ENCODE data around the gene DGAT2. TPM values are rescaled to one million over a fixed set of nuclear protein-coding genes. Genes with fewer than 3 reads are reported as not detected.
A peak's percentile ranks its signal among the peaks of the same experiment; 100 is the strongest.

Gene DGAT2
- total and polyA plus RNA-seq, 4 donors: 57.2 to 152 (median 108) TPM

- DNase-seq (ENCODE audit: low spot score): no peak
Measured at GRCh38 chr11:75773595-75774353, 5.2 kb downstream of the DGAT2 start.

More at GRCh38 chr11:75773595-75774353, 5.2 kb downstream of the DGAT2 start:
- TF ChIP-seq GABPA (IDR thresholded peaks at IDR 0.05 in 1 of 2, conservative IDR thresholded peaks at IDR 0.05 in 1 of 2) (no peak), NR2F2 (IDR thresholded peaks at IDR 0.05) (no peak), RAD21 (IDR thresholded peaks at IDR 0.05) (no peak), ZBTB33 (IDR thresholded peaks at IDR 0.05) (no peak), SP1 (IDR thresholded peaks at IDR 0.05) (no peak), JUND (IDR thresholded peaks at IDR 0.05) (no peak), TAF1 (conservative IDR thresholded peaks at IDR 0.05) (no peak), HNF4G (IDR thresholded peaks at IDR 0.05) (no peak), MAX (IDR thresholded peaks at IDR 0.05) (no peak), ATF3 (IDR thresholded peaks at IDR 0.05) (no peak), REST (IDR thresholded peaks at IDR 0.05) (no peak), FOXA1 (IDR thresholded peaks at IDR 0.05) (no peak), RXRA (IDR thresholded peaks at IDR 0.05) (no peak), FOXA2 (IDR thresholded peaks at IDR 0.05) (no peak), HNF4A (conservative IDR thresholded peaks at IDR 0.05) (no peak), EGR1 (IDR thresholded peaks at IDR 0.05; ENCODE audit: low read depth in 2 of 2) (no peak)
- Histone ChIP-seq H3K27me3 (ENCODE audit: control insufficient read depth in 4 of 4, insufficient read depth in 4 of 4, low read length in 3 of 4) (no peaks in the 10 kb centered on the region), H3K9me3 (ENCODE audit: control insufficient read depth in 4 of 4, low read length in 3 of 4) (no peaks in the 10 kb centered on the region), H3K4me3 (ENCODE audit: low read depth in 1 of 3, low read length in 3 of 3) (no peak overlapping the region), H3K27ac (ENCODE audit: low read depth in 1 of 2, low read length in 2 of 2) (peak overlapping the region in 1 of 2 donors; percentile 26), H3K9ac (ENCODE audit: low read depth in 1 of 2, low read length in 2 of 2) (no peak overlapping the region), H3K4me1 (ENCODE audit: control insufficient read depth in 4 of 4, insufficient read depth in 4 of 4, low read length in 3 of 4) (peaks cover 2 to 75% (median 42%) of the 10 kb centered on the region in 4 donors), H3K36me3 (ENCODE audit: control insufficient read depth in 4 of 4, insufficient read depth in 3 of 4, low read depth in 1 of 4, low read length in 3 of 4) (peaks cover 0 to 4% (median 2%) of the 10 kb centered on the region in 4 donors)
- WGBS: 64% methylated on average over 5 of the region's 5 CpGs

Data from liver (tissue), 9 donors.